ENCODE data around the gene RBFOX2.

DNA sequence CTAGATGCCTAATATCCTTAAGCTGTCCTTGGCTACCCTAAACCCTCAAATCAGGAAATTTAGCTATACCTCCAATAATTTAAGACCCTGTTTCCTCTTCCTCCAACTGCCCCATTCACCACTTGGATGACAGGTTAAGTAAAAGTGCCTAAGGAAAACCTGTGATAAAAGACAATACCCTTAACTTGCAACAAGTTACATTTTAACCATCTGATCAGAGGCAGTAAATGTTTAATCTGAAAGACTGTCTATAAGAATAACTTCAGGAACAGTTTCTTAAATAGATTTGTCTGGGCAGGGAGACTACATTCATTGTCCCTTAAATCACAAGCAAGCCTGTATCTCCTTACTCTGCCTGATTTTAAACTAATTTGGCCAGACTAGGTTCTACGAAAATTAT lies 181.8 kb downstream of the RBFOX2 start:
- TF ChIP-seq, protein P1, sequence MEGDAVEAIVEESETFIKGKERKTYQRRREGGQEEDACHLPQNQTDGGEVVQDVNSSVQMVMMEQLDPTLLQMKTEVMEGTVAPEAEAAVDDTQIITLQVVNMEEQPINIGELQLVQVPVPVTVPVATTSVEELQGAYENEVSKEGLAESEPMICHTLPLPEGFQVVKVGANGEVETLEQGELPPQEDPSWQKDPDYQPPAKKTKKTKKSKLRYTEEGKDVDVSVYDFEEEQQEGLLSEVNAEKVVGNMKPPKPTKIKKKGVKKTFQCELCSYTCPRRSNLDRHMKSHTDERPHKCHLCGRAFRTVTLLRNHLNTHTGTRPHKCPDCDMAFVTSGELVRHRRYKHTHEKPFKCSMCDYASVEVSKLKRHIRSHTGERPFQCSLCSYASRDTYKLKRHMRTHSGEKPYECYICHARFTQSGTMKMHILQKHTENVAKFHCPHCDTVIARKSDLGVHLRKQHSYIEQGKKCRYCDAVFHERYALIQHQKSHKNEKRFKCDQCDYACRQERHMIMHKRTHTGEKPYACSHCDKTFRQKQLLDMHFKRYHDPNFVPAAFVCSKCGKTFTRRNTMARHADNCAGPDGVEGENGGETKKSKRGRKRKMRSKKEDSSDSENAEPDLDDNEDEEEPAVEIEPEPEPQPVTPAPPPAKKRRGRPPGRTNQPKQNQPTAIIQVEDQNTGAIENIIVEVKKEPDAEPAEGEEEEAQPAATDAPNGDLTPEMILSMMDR (IDR thresholded peaks at IDR 0.05) = no peak
- no peak for TF ChIP-seq TCF7L2 (IDR thresholded peaks at IDR 0.05; ENCODE audit: low read depth, low read length)
- TF ChIP-seq, protein P2, sequence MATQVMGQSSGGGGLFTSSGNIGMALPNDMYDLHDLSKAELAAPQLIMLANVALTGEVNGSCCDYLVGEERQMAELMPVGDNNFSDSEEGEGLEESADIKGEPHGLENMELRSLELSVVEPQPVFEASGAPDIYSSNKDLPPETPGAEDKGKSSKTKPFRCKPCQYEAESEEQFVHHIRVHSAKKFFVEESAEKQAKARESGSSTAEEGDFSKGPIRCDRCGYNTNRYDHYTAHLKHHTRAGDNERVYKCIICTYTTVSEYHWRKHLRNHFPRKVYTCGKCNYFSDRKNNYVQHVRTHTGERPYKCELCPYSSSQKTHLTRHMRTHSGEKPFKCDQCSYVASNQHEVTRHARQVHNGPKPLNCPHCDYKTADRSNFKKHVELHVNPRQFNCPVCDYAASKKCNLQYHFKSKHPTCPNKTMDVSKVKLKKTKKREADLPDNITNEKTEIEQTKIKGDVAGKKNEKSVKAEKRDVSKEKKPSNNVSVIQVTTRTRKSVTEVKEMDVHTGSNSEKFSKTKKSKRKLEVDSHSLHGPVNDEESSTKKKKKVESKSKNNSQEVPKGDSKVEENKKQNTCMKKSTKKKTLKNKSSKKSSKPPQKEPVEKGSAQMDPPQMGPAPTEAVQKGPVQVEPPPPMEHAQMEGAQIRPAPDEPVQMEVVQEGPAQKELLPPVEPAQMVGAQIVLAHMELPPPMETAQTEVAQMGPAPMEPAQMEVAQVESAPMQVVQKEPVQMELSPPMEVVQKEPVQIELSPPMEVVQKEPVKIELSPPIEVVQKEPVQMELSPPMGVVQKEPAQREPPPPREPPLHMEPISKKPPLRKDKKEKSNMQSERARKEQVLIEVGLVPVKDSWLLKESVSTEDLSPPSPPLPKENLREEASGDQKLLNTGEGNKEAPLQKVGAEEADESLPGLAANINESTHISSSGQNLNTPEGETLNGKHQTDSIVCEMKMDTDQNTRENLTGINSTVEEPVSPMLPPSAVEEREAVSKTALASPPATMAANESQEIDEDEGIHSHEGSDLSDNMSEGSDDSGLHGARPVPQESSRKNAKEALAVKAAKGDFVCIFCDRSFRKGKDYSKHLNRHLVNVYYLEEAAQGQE (IDR thresholded peaks at IDR 0.05; ENCODE audit: insufficient read depth in 1 of 2, low read depth in 2 of 2, low read length in 1 of 2) = no peak
- no peak for TF ChIP-seq SIN3A (IDR thresholded peaks at IDR 0.05; ENCODE audit: borderline replicate concordance, insufficient read depth, low read depth, low read length)

Measured in Panc1 (cell line).